Activated effector memory CD4-positive, alpha-beta T cell treated with anti-CD3 and anti-CD28 coated beads, Interleukin-2, amount 50 U/mL, for 16 hours (primary cell): Measurements from ENCODE around the gene UNC119B.
"Not testable (repeated sequence)": the region's sequence is repeated elsewhere in the genome, so short reads cannot be mapped to it uniquely, and the experiment has no call there.

Source experiments
- DNase-seq: peaks from one replicate; pipeline ENCODE4 v3.0.0-alpha.2; 2020

The UNC119B gene

GRCh38 chr12:120720234-120720986 lies 10.2 kb downstream of the UNC119B start:
- DNase-seq, result no peak

GRCh38 chr12:120720987-120721801 lies 10.9 kb downstream of the UNC119B start:
- DNase-seq, result no peak

- no peak for DNase-seq
These were observed 11.6 kb downstream of the UNC119B start for GRCh38 chr12:120721866-120722265.

GRCh38 chr12:120722784-120723183 lies 12.5 kb downstream of the UNC119B start:
- no peak for DNase-seq

GRCh38 chr12:120724720-120725119 lies 14.5 kb downstream of the UNC119B start:
- DNase-seq, result no peak

- no peak for DNase-seq
These were observed 14.9 kb downstream of the UNC119B start for GRCh38 chr12:120725151-120725658.

- peak; percentile 96 for DNase-seq
These were observed 15.6 kb downstream of the UNC119B start, which contains the start of gene ACADS for GRCh38 chr12:120725659-120726509. TSS of gene ACADS (plus strand) at chr12:120725826. CDS start at chr12:120725886, 60 bp downstream.

- DNase-seq, result no peak
These were observed 16.2 kb downstream of the UNC119B start for GRCh38 chr12:120726510-120726793.

- DNase-seq, result no peak
These were observed 16.7 kb downstream of the UNC119B start for GRCh38 chr12:120726961-120727360.

- DNase-seq, result not testable (repeated sequence)
These were observed 21.9 kb downstream of the UNC119B start for GRCh38 chr12:120732198-120732597.

GRCh38 chr12:120733574-120733973 lies 23.3 kb downstream of the UNC119B start:
- DNase-seq, result no peak

- no peak for DNase-seq
These were observed 24.0 kb downstream of the UNC119B start for GRCh38 chr12:120734210-120734609.

- DNase-seq, result no peak
These were observed 24.9 kb downstream of the UNC119B start for GRCh38 chr12:120735181-120735580.

GRCh38 chr12:120736404-120737331 lies 26.4 kb downstream of the UNC119B start:
- DNase-seq, result no peak

GRCh38 chr12:120737557-120738251 lies 27.4 kb downstream of the UNC119B start:
- DNase-seq, result no peak

- no peak for DNase-seq
These were observed 28.2 kb downstream of the UNC119B start for GRCh38 chr12:120738252-120739030.

- DNase-seq, result no peak
These were observed 28.9 kb downstream of the UNC119B start for GRCh38 chr12:120739031-120739762.

GRCh38 chr12:120739821-120740613 lies 29.8 kb downstream of the UNC119B start:
- no peak for DNase-seq

GRCh38 chr12:120740871-120741270 lies 30.6 kb downstream of the UNC119B start:
- DNase-seq, result no peak
